Activated T-cell treated with anti-CD3 and anti-CD28 coated beads for 1 hour (primary cell): Measurements from ENCODE around the gene SYT12.

ENCODE experiments used
- DNase-seq: peaks from one replicate; pipeline ENCODE4 v3.0.0-alpha.2; 2020; ENCODE audit warnings: low read depth

SYT12 gene

GRCh38 chr11:67027943-67028542 lies 5.1 kb downstream of the SYT12 start:
- DNase-seq, result no peak

GRCh38 chr11:67029146-67029545 lies 6.2 kb downstream of the SYT12 start:
- no peak for DNase-seq

- DNase-seq, result no peak
These were observed 8.0 kb downstream of the SYT12 start for GRCh38 chr11:67030976-67031375.

GRCh38 chr11:67031791-67032561 lies 9.0 kb downstream of the SYT12 start:
- no peak for DNase-seq

GRCh38 chr11:67032830-67033551 lies 10.1 kb downstream of the SYT12 start:
- DNase-seq, result no peak

- DNase-seq, result no peak
These were observed 10.8 kb downstream of the SYT12 start for GRCh38 chr11:67033661-67034166.

GRCh38 chr11:67034350-67034749 lies 11.4 kb downstream of the SYT12 start:
- no peak for DNase-seq

GRCh38 chr11:67040147-67040546 lies 17.2 kb downstream of the SYT12 start:
- no peak for DNase-seq

GRCh38 chr11:67041602-67042001 lies 18.7 kb downstream of the SYT12 start:
- no peak for DNase-seq

GRCh38 chr11:67043572-67044349 lies 20.8 kb downstream of the SYT12 start:
- DNase-seq, result no peak

GRCh38 chr11:67044496-67044895 lies 21.6 kb downstream of the SYT12 start:
- no peak for DNase-seq

- no peak for DNase-seq
These were observed 22.4 kb downstream of the SYT12 start for GRCh38 chr11:67045314-67045713.

- no peak for DNase-seq
These were observed 25.7 kb downstream of the SYT12 start for GRCh38 chr11:67048515-67049130.

GRCh38 chr11:67050139-67050538 lies 27.2 kb downstream of the SYT12 start:
- no peak for DNase-seq

- DNase-seq, result no peak
These were observed 28.4 kb downstream of the SYT12 start for GRCh38 chr11:67051180-67051893.

- no peak for DNase-seq
These were observed 29.1 kb downstream of the SYT12 start for GRCh38 chr11:67051945-67052488.

- DNase-seq, result no peak
These were observed 30.0 kb downstream of the SYT12 start for GRCh38 chr11:67052891-67053290.

GRCh38 chr11:67053896-67054329 lies 31.0 kb downstream of the SYT12 start:
- DNase-seq, result no peak

GRCh38 chr11:67054346-67054835 lies 31.5 kb downstream of the SYT12 start:
- no peak for DNase-seq

GRCh38 chr11:67054836-67055523 lies 32.0 kb downstream of the SYT12 start:
- DNase-seq, result no peak
